Adrenal gland (tissue), 12 donors: ENCODE measurements around the gene MAD1L1. TPM values are rescaled to one million over a fixed set of nuclear protein-coding genes. Genes with fewer than 3 reads are reported as not detected.

Experiments
- DNase-seq, 7 donors: peaks; one replicate each; pipeline ENCODE4 v3.0.0-alpha.2; 2019 to 2020
- H3K27ac ChIP-seq, 5 donors: fragments of 200-600 bp; sonication (generic) in 4 of 5; 1 replicate in 3 of 5; 2 replicates in 2 of 5; pipeline versions ENCODE4 v1.5.1 to v1.8.0; 2016 to 2020; ENCODE audit warnings: mild to moderate bottlenecking in 1 of 5
- H3K27me3 ChIP-seq: fragments of 200-600 bp; 2 replicates; pipeline ENCODE4 v1.8.0; 2021
- H3K36me3 ChIP-seq, 2 donors: fragments of 200-600 bp; replicated peaks in 1 of 2; 1 replicate in 1 of 2; 2 replicates in 1 of 2; pipeline versions ENCODE4 v1.5.1 to v1.8.0; 2018 to 2022
- H3K4me1 ChIP-seq, 2 donors: fragments of 200-600 bp; replicated peaks in 1 of 2; 1 replicate in 1 of 2; 2 replicates in 1 of 2; pipeline versions ENCODE4 v1.5.1 to v1.8.0; 2018 to 2021
- H3K4me3 ChIP-seq, 4 donors: fragments of 200-600 bp; sonication (generic) in 3 of 4; one replicate each; pipeline ENCODE4 v1.5.1; 2016 to 2018
- H3K9me3 ChIP-seq, 3 donors: fragments of 200-600 bp; sonication (generic) in 1 of 3; replicated peaks in 1 of 3; 1 replicate in 2 of 3; 2 replicates in 1 of 3; pipeline versions ENCODE4 v1.5.1 to v1.8.0; 2016 to 2021
- CTCF ChIP-seq, 6 experiments: fragments of 450-650 bp in 4 of 6; fragments of 200-600 bp in 2 of 6; sonication (generic) in 1 of 6; IDR thresholded peaks; 1 replicate in 5 of 6; 2 replicates in 1 of 6; pipeline versions ENCODE4 v1.5.1 to v1.8.0; 2016 to 2021; ENCODE audit warnings: antibody characterized with exemption in 6 of 6, mild to moderate bottlenecking in 2 of 6, moderate library complexity in 1 of 6
- POLR2A ChIP-seq, 2 donors: fragments of 450-650 bp; IDR thresholded peaks; one replicate each; pipeline ENCODE4 v1.6.1; 2017; ENCODE audit warnings: antibody characterized with exemption in 2 of 2, mild to moderate bottlenecking in 2 of 2, moderate library complexity in 1 of 2
- WGBS, 4 donors: extraction: QIAGEN DNeasy Blood & Tissue Kit in 2 of 4; methylation state at CpG; one replicate each; pipeline versions ENCODE4 v1.1.5 to v1.1.7; 2013 to 2017; 5-methylcytosine and 5-hydroxymethylcytosine counted together
- intact Hi-C, 2 donors: fragments of 100-400 bp; cut with DNase I; formaldehyde crosslinking; loops; one replicate each; pipeline versions ENCODE4 v1.14.1 to v1.15.0; 2022 to 2023
- polyA plus RNA-seq, 3 donors: library from polyadenylated mRNA; stranded (reverse); fragments of 200-250 nt in 2 of 3; fragments of 350-450 nt in 1 of 3; fragmentation: Illumina TruSeq in 1 of 3; extraction: RNeasy Lipid Tissue Mini Kit (QIAGEN cat#74804) in 1 of 3; gene quantifications; one replicate each; pipeline ENCODE4 v1.2.3, GENCODE V29; 2013 to 2014
- total RNA-seq, 9 donors: library from RNA; depleted of rRNA in 4 of 9; stranded (reverse); fragments of >200 nt in 4 of 9; fragments of 120-200 nt in 1 of 9; fragmentation: NEBNext Ultra II Directional in 1 of 9; extraction: Animal tissue kit (Norgen Biotek cat#: 25700) in 1 of 9; gene quantifications; one replicate each; pipeline versions ENCODE4 v1.1.0 to v1.2.4, GENCODE V29; 2013 to 2023
- donor health status: healthy with polysubstance abuse.
- donor health status: Bipolar disorder and iron deficiency.
- donor health status: DM: yes; HTN: yes; CAD: no.
- donor health status: DM: no; HTN: no; CAD: no.
- donor health status: DM: no; HTN: no; CAD: no.
- donor health status: DM: yes; HTN: yes; CAD: no.

MAD1L1 gene
- total and polyA plus RNA-seq, 12 donors: 6.7 to 87.7 (median 28.9) TPM

GRCh38 chr7:1858435-1859265 is 374.1 kb downstream of the MAD1L1 start:
- Histone ChIP-seq H3K4me3 (no peak overlapping the region), H3K9me3 (no peaks in the 10 kb centered on the region), H3K36me3 (no peaks in the 10 kb centered on the region), H3K27ac (no peak overlapping the region), H3K4me1 (no peaks in the 10 kb centered on the region), H3K27me3 (no peaks in the 10 kb centered on the region)
- TF ChIP-seq CTCF (IDR thresholded peaks at IDR 0.05) (no peak), POLR2A (IDR thresholded peaks at IDR 0.05) (no peak)
- WGBS, 4 donors: 92 to 95% (median 95%) methylated on average over 9 to 29 of the region's 29 CpGs
- no peak for DNase-seq
- intact Hi-C loops: no loop called here

GRCh38 chr7:1857487-1858421 is 375.0 kb downstream of the MAD1L1 start:
- Histone ChIP-seq H3K4me3 (no peak overlapping the region), H3K9me3 (no peaks in the 10 kb centered on the region), H3K27me3 (no peaks in the 10 kb centered on the region), H3K27ac (no peak overlapping the region), H3K36me3 (no peaks in the 10 kb centered on the region), H3K4me1 (no peaks in the 10 kb centered on the region)
- WGBS, 4 donors: 88 to 96% (median 96%) methylated on average over 20 to 27 of the region's 27 CpGs
- intact Hi-C loops: no loop called here
- TF ChIP-seq CTCF (IDR thresholded peaks at IDR 0.05) (no peak), POLR2A (IDR thresholded peaks at IDR 0.05) (no peak)
- peak in 1 of 7 donors; percentile 12 for DNase-seq

GRCh38 chr7:1856888-1857441 is 375.8 kb downstream of the MAD1L1 start:
- TF ChIP-seq CTCF (IDR thresholded peaks at IDR 0.05) (no peak), POLR2A (IDR thresholded peaks at IDR 0.05) (no peak)
- Histone ChIP-seq H3K27me3 (no peaks in the 10 kb centered on the region), H3K9me3 (no peaks in the 10 kb centered on the region), H3K27ac (no peak overlapping the region), H3K4me1 (no peaks in the 10 kb centered on the region), H3K36me3 (no peaks in the 10 kb centered on the region), H3K4me3 (no peak overlapping the region)
- intact Hi-C loops: no loop called here
- peak in 2 of 7 donors; percentile 4 to 7 for DNase-seq
- 94 to 100% (median 94%) methylated on average over 1 to 24 of the region's 24 CpGs for WGBS, 4 donors
